Caco-2 (cell line): ENCODE measurements around the gene GATM. TPM values are rescaled to one million over a fixed set of nuclear protein-coding genes. Genes with fewer than 3 reads are reported as not detected.

Experiments
- BruUV-seq: library from RNA; stranded (reverse); fragments of 400-500 nt; replicated peaks from 2 replicates; lab custom pipeline; 2021; lab: Mats Ljungman, UMichigan
- CTCF ChIA-PET: fragments of 300-600 bp; sonication (Branson Sonifier 250); formaldehyde crosslinking; loops from one replicate; lab custom pipeline; 2022; ENCODE audit warnings: antibody characterized with exemption; lab: Charles Lee
- POLR2A ChIA-PET: fragments of 300-600 bp; sonication (Branson Sonifier 250); formaldehyde crosslinking; loops from one replicate; lab custom pipeline; 2022; ENCODE audit warnings: antibody characterized with exemption; lab: Charles Lee
- DNase-seq, 2 experiments: peaks; one replicate each; pipeline versions ENCODE4 v3.0.0 to v3.0.0-alpha.2; 2020 to 2022
- H3K27me3 ChIP-seq: replicated peaks from 2 replicates; pipeline ENCODE4 v1.6.0; 2011; ENCODE audit warnings: low read length; ENCODE audit not compliant: control insufficient read depth, insufficient read depth
- H3K36me3 ChIP-seq: 2 replicates; pipeline ENCODE4 v1.5.1; 2011; ENCODE audit warnings: low read length; ENCODE audit not compliant: control insufficient read depth, insufficient read depth
- H3K4me1 ChIP-seq: fragments of 250-450 bp; sonication (Bioruptor Pico); 2 replicates; pipeline ENCODE4 v1.5.1; 2020; ENCODE audit warnings: mild to moderate bottlenecking
- H3K4me3 ChIP-seq: 2 replicates; pipeline ENCODE4 v1.5.1; 2011; ENCODE audit warnings: low read depth, mild to moderate bottlenecking, control low read depth, low read length
- H3K9me3 ChIP-seq: fragments of 250-450 bp; sonication (Bioruptor Pico); 2 replicates; pipeline ENCODE4 v1.5.1; 2020; ENCODE audit warnings: mild to moderate bottlenecking, moderate library complexity
- H3K27ac Mint-ChIP-seq: one replicate; pipeline ENCODE4 v1.8.0; 2022; ENCODE audit warnings: mixed read lengths; ENCODE audit not compliant: unreplicated experiment
- H3K27me3 Mint-ChIP-seq: one replicate; pipeline ENCODE4 v1.8.0; 2022; ENCODE audit warnings: mixed read lengths; ENCODE audit not compliant: insufficient read depth, unreplicated experiment
- H3K36me3 Mint-ChIP-seq: one replicate; pipeline ENCODE4 v1.8.0; 2022; ENCODE audit warnings: mild to moderate bottlenecking, mixed read lengths; ENCODE audit not compliant: insufficient read depth, unreplicated experiment
- H3K4me1 Mint-ChIP-seq: one replicate; pipeline ENCODE4 v1.8.0; 2022; ENCODE audit warnings: low read depth, mixed read lengths; ENCODE audit not compliant: unreplicated experiment
- H3K4me3 Mint-ChIP-seq: one replicate; pipeline ENCODE4 v1.8.0; 2022; ENCODE audit warnings: mild to moderate bottlenecking, moderate library complexity, mixed read lengths; ENCODE audit not compliant: unreplicated experiment
- H3K9me3 Mint-ChIP-seq: one replicate; pipeline ENCODE4 v1.8.0; 2022; ENCODE audit warnings: mixed read lengths; ENCODE audit not compliant: unreplicated experiment
- CTCF ChIP-seq, 2 experiments: fragments of 200-600 bp in 1 of 2; IDR thresholded peaks; 1 replicate in 1 of 2; 2 replicates in 1 of 2; pipeline versions ENCODE4 v1.5.1 to v1.8.0; 2011 to 2022; ENCODE audit warnings: antibody characterized with exemption in 1 of 2, control low read depth in 1 of 2, inconsistent platforms in 1 of 2, low read depth in 1 of 2, low read length in 1 of 2, mild to moderate bottlenecking in 1 of 2, moderate library complexity in 1 of 2; ENCODE audit not compliant: insufficient read depth in 1 of 2, severe bottlenecking in 1 of 2, unreplicated experiment in 1 of 2
- intact Hi-C: fragments of 100-400 bp; cut with micrococcal nuclease; formaldehyde crosslinking; loops from one replicate; pipeline ENCODE4 v1.10.0; 2022; ENCODE audit not compliant: unreplicated experiment
- total RNA-seq: library from RNA; stranded (reverse); gene quantifications from 2 replicates; pipeline ENCODE4 v1.2.3, GENCODE V29; 2022

Gene GATM
- total RNA-seq, 1 experiment from 2014 or later: 4.4 TPM

- H3K9me3 Mint-ChIP-seq: no peaks in the 10 kb centered on the region
- Histone ChIP-seq H3K36me3 (no peaks in the 10 kb centered on the region; the same call in none of the 2 replicates), H3K4me1 (peaks cover 42% of the 10 kb centered on the region), H3K27me3 (no peaks in the 10 kb centered on the region), H3K4me3 (no peak overlapping the region), H3K9me3 (no peaks in the 10 kb centered on the region)
- H3K36me3 Mint-ChIP-seq: no peaks in the 10 kb centered on the region
- CTCF ChIA-PET: interaction anchor here (0.9 kb wide), 1 partner anchor 229 kb away, joined by 3 read pairs; no protein-coding TSS in a partner anchor
- DNase-seq: no peak
- H3K4me1 Mint-ChIP-seq: peaks cover 13% of the 10 kb centered on the region
- BruUV-seq: no TSS peak
- no peak for TF ChIP-seq CTCF (IDR thresholded peaks at IDR 0.05; ENCODE audit: insufficient read depth in 1 of 2, low read depth in 1 of 2, low read length in 1 of 2, severe bottlenecking in 1 of 2, unreplicated experiment in 1 of 2)
- POLR2A ChIA-PET: no interaction called here
- no peak overlapping the region for H3K27ac Mint-ChIP-seq
- intact Hi-C loops: no loop called here
- no peaks in the 10 kb centered on the region for H3K27me3 Mint-ChIP-seq
- H3K4me3 Mint-ChIP-seq: no peak overlapping the region
Measured at GRCh38 chr15:45391746-45392583, 13.6 kb upstream of the GATM start.

GRCh38 chr15:45389351-45389750 is 11.0 kb upstream of the GATM start:
- Mint-ChIP-seq H3K4me3 (no peak overlapping the region), H3K27ac (no peak overlapping the region), H3K9me3 (no peaks in the 10 kb centered on the region), H3K4me1 (peaks cover 34% of the 10 kb centered on the region), H3K36me3 (no peaks in the 10 kb centered on the region), H3K27me3 (no peaks in the 10 kb centered on the region)
- CTCF ChIA-PET: no interaction called here
- intact Hi-C loops: no loop called here
- BruUV-seq: no TSS peak
- Histone ChIP-seq H3K27me3 (no peaks in the 10 kb centered on the region), H3K4me3 (no peak overlapping the region), H3K9me3 (no peaks in the 10 kb centered on the region), H3K4me1 (peaks cover 68% of the 10 kb centered on the region), H3K36me3 (no peaks in the 10 kb centered on the region; the same call in none of the 2 replicates)
- DNase-seq: no peak
- POLR2A ChIA-PET: no interaction called here
- TF ChIP-seq CTCF (IDR thresholded peaks at IDR 0.05; ENCODE audit: insufficient read depth in 1 of 2, low read depth in 1 of 2, low read length in 1 of 2, severe bottlenecking in 1 of 2, unreplicated experiment in 1 of 2): no peak

- CTCF ChIA-PET: interaction anchor here (0.6 to 0.7 kb wide), 2 partner anchors 15 to 77 kb away, joined by 4 read pairs; a partner anchor contains a TSS
- Mint-ChIP-seq H3K9me3 (no peaks in the 10 kb centered on the region), H3K27me3 (no peaks in the 10 kb centered on the region), H3K36me3 (no peaks in the 10 kb centered on the region), H3K4me3 (no peak overlapping the region), H3K27ac (no peak overlapping the region), H3K4me1 (peaks cover 28% of the 10 kb centered on the region)
- Histone ChIP-seq H3K4me3 (no peak overlapping the region), H3K4me1 (peaks cover 56% of the 10 kb centered on the region), H3K36me3 (no peaks in the 10 kb centered on the region; the same call in none of the 2 replicates), H3K9me3 (no peaks in the 10 kb centered on the region), H3K27me3 (no peaks in the 10 kb centered on the region)
- no TSS peak for BruUV-seq
- POLR2A ChIA-PET: no interaction called here
- no peak for TF ChIP-seq CTCF (IDR thresholded peaks at IDR 0.05; ENCODE audit: insufficient read depth in 1 of 2, low read depth in 1 of 2, low read length in 1 of 2, severe bottlenecking in 1 of 2, unreplicated experiment in 1 of 2)
- peak; percentile 29 to 45 for DNase-seq
- intact Hi-C loops: loop anchor here (2.0 kb wide), 1 partner anchor 43 kb away; no protein-coding TSS in a partner anchor
Measured at GRCh38 chr15:45387380-45388007, 9.2 kb upstream of the GATM start.
